ENCODE measurements around the gene PUSL1.

The PUSL1 gene

GRCh38 chr1:1356796-1357401 is 48.5 kb downstream of the PUSL1 start:
- DNase-seq: no peak

GRCh38 chr1:1357871-1358432 is 49.6 kb downstream of the PUSL1 start:
- DNase-seq: no peak

- DNase-seq: no peak
Measured at GRCh38 chr1:1358433-1359271, 50.3 kb downstream of the PUSL1 start, which contains the start of gene MXRA8. MXRA8 (minus strand) TSS chr1:1358555; CDS start chr1:1358504, 51 bp downstream.

DNA sequence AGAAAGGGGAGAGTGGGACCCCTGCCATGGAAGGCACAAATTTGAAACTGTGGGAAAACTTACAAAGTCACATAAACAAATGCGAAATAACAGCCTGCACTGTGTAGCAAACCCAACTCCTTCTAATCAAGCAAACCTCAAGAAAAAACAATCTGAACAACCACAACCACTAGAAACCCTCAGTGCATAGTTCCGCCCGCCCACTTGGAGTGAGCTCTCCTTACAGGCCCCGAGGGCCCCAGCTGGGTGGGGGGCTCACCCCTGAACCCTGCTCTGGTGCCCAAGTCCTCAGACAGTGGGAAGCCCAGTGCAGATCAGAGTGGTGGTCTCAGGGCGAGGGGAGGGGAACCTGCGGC is 50.9 kb downstream of the PUSL1 start:
- no peak for DNase-seq

DNA sequence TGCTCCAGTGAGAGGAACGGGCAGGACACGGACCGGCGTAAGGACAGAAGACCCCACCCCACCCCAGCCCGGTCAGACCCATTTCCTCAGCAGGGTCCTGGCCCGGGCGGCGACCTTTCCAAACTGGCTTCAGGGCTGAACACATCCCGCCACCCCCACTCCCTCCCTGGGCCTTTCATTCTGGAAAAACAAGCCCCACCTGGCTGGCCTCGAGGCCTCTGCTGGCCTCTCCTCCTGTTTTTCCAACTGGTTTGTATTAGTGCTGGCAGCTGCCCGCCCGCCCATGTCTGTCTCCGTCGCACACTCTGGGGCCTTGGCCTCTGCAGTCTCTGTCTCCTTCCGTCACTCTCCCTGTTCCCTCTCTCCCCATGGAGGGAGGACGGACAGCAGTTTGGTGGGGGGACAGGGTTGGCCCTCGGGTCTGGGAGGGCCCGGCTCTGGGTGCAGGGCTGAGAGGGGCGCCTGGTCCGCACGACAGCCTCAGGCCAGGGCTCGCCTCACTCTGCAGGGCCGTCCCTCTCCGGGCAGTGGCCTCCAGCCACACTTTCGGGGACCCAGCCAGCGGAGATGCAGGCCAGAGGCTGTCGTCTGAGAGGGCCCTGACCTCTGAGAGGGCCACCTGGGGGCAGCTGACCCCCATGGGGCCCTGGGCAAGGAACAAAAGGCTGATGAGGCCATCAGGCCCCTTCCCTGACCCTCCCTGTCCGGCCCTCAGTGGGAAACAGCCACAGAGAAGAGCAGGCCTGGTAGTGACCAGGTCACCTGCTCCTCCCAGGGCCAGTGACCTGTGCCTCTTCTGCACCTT is 51.5 kb downstream of the PUSL1 start:
- no peak for DNase-seq

- no peak for DNase-seq
Measured at GRCh38 chr1:1360506-1361169, 52.2 kb downstream of the PUSL1 start.

Data from CD4-positive, alpha-beta T cell treated with Interleukin-4 for 1 hour (primary cell).